Heart left ventricle (tissue), 13 donors: ENCODE results near the gene APBB1.

Source experiments
- CTCF ChIP-seq, 12 donors: fragments of 200-600 bp; sonication (generic) in 4 of 12; IDR thresholded peaks; one replicate each; pipeline versions ENCODE4 v1.5.0 to v1.8.0; 2018 to 2022; ENCODE audit warnings: antibody characterized with exemption in 12 of 12, mild to moderate bottlenecking in 5 of 12
- POLR2A ChIP-seq, 2 donors: fragments of 450-650 bp; IDR thresholded peaks; one replicate each; pipeline ENCODE4 v1.6.1; 2017; ENCODE audit warnings: antibody characterized with exemption in 2 of 2, mild to moderate bottlenecking in 2 of 2, moderate library complexity in 2 of 2
- donor health status: ischemic (EF 13 %, LVEDD 7.1; RV severe dilation, severe dysfunction).
- donor health status: DM: no; HTN: yes; CAD: no.
- donor health status: DM: no; HTN: no; CAD: no.
- donor health status: ischemic (EF 25% LVEDD 6.9; RV normal size, moderate dysfunction).
- donor health status: ischemic (EF 25% LVEDD 5.7; RV mildly dilated, moderate dysfunction).
- donor health status: ischemic (EF 35%, LVEDD 5.7; RV mildly dilated, moderate dysfunction).
- donor health status: nonischemic (EF 11% LVEDD 7.7; RV severe dilation, severe dysfunction).
- donor health status: DM: yes; HTN: yes; CAD: no.
- donor health status: PGD.
- donor health status: ischemic (EF 29% LVEDD 5.4; RV normal size, mild dysfunction).
- donor health status: nonischemic (EF 23%, LVEDD 6.1; RV moderate dilation, normal function).

GRCh38 chr11:6418557-6419008 is 311 bp downstream of the APBB1 start:
- TF ChIP-seq CTCF (IDR thresholded peaks at IDR 0.05) (no peak), POLR2A (IDR thresholded peaks at IDR 0.05) (no peak)
